ENCODE data around the gene CDC26.
A peak's percentile ranks its signal among the peaks of the same experiment; 100 is the strongest.
"Not testable (repeated sequence)": the region's sequence is repeated elsewhere in the genome, so short reads cannot be mapped to it uniquely, and the experiment has no call there.

The CDC26 gene

DNA sequence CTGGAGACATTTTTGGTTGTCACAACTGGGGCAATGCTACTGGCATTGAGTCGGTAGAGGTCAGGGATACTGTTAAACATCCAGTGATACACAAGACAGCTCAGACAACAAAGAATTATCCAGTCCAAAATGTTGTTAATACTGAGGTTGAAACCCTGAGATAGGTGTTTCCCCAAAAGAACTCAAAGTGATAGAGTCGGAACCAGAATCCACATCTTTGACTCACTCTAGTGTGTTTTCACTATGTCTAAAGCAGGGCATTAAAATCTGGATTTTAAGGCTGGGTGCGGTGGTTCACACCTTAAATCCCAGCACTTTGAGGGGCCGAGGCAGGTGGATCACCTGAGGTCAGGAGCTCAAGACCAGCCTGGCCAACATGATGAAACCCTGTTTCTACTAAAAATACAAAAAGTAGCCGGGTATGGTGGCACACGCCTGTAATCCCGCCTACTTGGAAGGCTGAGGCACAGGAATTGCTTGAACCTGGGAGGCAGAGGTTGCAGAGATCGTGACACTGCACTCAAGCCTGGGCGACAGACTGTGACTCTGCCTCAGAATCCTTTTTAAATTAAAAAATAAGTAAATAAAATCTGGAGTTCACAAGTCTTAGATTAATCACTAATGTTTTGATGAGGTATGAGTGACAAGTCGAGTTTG is 37.0 kb downstream of the CDC26 start:
- no peak overlapping the region for H3K27ac Mint-ChIP-seq
- no peaks in the 10 kb centered on the region for H3K9me3 Mint-ChIP-seq
- peaks cover 7% of the 10 kb centered on the region for H3K4me1 Mint-ChIP-seq (ENCODE audit: low read depth)
- H3K4me3 Mint-ChIP-seq = no peak overlapping the region
- DNase-seq = no peak
- no peaks in the 10 kb centered on the region for H3K27me3 Mint-ChIP-seq
- no peaks in the 10 kb centered on the region for H3K36me3 Mint-ChIP-seq (ENCODE audit: low read depth)

GRCh38 chr9:113237026-113237425 is 38.3 kb downstream of the CDC26 start:
- H3K4me3 Mint-ChIP-seq = no peak overlapping the region
- peaks cover 19% of the 10 kb centered on the region for H3K4me1 Mint-ChIP-seq (ENCODE audit: low read depth)

DNA sequence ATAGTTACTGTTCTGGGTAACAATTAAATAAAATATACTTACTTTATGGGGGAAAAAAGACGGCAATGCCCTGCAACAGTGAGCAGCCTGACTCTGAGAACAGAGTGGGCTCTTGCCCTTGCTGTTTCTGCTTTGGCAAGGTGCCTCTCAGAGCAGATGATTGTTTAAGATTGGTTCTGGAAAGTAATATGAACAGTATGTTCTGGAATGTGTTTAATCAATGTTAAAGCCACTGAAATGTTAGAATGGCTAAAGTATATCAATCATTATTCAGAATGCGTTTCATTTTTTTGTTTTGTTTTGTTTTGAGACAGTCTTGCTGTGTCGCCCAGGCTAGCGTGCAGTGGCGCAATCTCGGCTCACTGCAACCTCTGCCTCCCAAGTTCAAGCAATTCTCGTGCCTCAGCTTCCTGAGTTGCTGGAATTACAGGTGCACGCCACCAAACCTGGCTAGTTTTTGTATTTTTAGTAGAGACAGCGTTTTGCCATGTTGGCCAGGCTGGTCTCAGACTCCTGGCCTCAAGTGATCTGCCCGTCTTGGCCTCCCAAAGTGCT is 39.6 kb downstream of the CDC26 start:
- H3K4me1 Mint-ChIP-seq (ENCODE audit: low read depth) = peaks cover 17% of the 10 kb centered on the region
- not testable (repeated sequence) for H3K27me3 Mint-ChIP-seq; H3K9me3 Mint-ChIP-seq; H3K36me3 Mint-ChIP-seq (ENCODE audit: low read depth); H3K27ac Mint-ChIP-seq; DNase-seq; H3K4me3 Mint-ChIP-seq

More at GRCh38 chr9:113237026-113237425, 38.3 kb downstream of the CDC26 start:
- no peak for DNase-seq
- no peaks in the 10 kb centered on the region for H3K9me3 Mint-ChIP-seq
- no peaks in the 10 kb centered on the region for H3K27me3 Mint-ChIP-seq
- no peak overlapping the region for H3K27ac Mint-ChIP-seq
- no peaks in the 10 kb centered on the region for H3K36me3 Mint-ChIP-seq (ENCODE audit: low read depth)

- no peaks in the 10 kb centered on the region for H3K27me3 Mint-ChIP-seq
- DNase-seq = no peak
- H3K27ac Mint-ChIP-seq = no peak overlapping the region
- H3K4me1 Mint-ChIP-seq (ENCODE audit: low read depth) = peaks cover 28% of the 10 kb centered on the region
- H3K4me3 Mint-ChIP-seq = no peak overlapping the region
- H3K36me3 Mint-ChIP-seq (ENCODE audit: low read depth) = peaks cover 2% of the 10 kb centered on the region
- no peaks in the 10 kb centered on the region for H3K9me3 Mint-ChIP-seq
Measured at GRCh38 chr9:113231701-113232100, 43.7 kb downstream of the CDC26 start.

- no peak for DNase-seq
- H3K9me3 Mint-ChIP-seq = no peaks in the 10 kb centered on the region
- no peak overlapping the region for H3K27ac Mint-ChIP-seq
- H3K36me3 Mint-ChIP-seq (ENCODE audit: low read depth) = peaks cover 9% of the 10 kb centered on the region
- no peak overlapping the region for H3K4me3 Mint-ChIP-seq
- H3K4me1 Mint-ChIP-seq (ENCODE audit: low read depth) = peaks cover 32% of the 10 kb centered on the region
- no peaks in the 10 kb centered on the region for H3K27me3 Mint-ChIP-seq
Measured at GRCh38 chr9:113228130-113228665, 47.2 kb downstream of the CDC26 start.

- Mint-ChIP-seq H3K4me1 (ENCODE audit: low read depth) (peaks cover 33% of the 10 kb centered on the region), H3K27me3 (no peaks in the 10 kb centered on the region), H3K36me3 (ENCODE audit: low read depth) (peaks cover 9% of the 10 kb centered on the region), H3K9me3 (no peaks in the 10 kb centered on the region), H3K27ac (no peak overlapping the region), H3K4me3 (no peak overlapping the region)
- no peak for DNase-seq
Measured at GRCh38 chr9:113227436-113227835, 47.9 kb downstream of the CDC26 start.

DNA sequence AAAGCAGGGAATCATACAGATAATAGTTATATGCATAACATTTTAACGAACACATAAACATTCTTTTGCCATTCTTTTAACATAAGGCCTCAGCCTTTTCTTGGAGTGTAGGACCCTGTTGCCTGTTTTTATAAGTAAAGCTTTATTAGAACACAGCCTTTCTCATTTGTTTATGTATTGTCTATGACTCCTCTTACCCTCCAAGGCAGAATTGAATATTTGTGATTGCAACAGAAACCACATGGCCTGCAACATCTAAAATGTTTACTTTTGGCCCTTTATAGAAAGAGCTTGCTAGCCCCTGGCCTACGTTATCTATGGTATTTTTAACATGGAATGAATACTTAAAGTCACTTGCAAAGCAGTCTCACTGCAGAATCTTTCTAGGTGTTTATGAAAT is 51.4 kb downstream of the CDC26 start:
- peaks cover 46% of the 10 kb centered on the region for H3K4me1 Mint-ChIP-seq (ENCODE audit: low read depth)
- no peak overlapping the region for H3K4me3 Mint-ChIP-seq
- DNase-seq = no peak
- H3K36me3 Mint-ChIP-seq (ENCODE audit: low read depth) = peaks cover 30% of the 10 kb centered on the region
- no peaks in the 10 kb centered on the region for H3K27me3 Mint-ChIP-seq
- H3K27ac Mint-ChIP-seq = no peak overlapping the region
- H3K9me3 Mint-ChIP-seq = no peaks in the 10 kb centered on the region

- H3K36me3 Mint-ChIP-seq (ENCODE audit: low read depth) = peaks cover 41% of the 10 kb centered on the region
- no peak for DNase-seq
- H3K27me3 Mint-ChIP-seq = no peaks in the 10 kb centered on the region
- no peaks in the 10 kb centered on the region for H3K9me3 Mint-ChIP-seq
- peak overlapping the region; percentile 97 for H3K4me3 Mint-ChIP-seq
- peak overlapping the region; percentile 98 for H3K27ac Mint-ChIP-seq
- H3K4me1 Mint-ChIP-seq (ENCODE audit: low read depth) = peaks cover 50% of the 10 kb centered on the region
Measured at GRCh38 chr9:113222482-113222841, 52.9 kb downstream of the CDC26 start.

DNA sequence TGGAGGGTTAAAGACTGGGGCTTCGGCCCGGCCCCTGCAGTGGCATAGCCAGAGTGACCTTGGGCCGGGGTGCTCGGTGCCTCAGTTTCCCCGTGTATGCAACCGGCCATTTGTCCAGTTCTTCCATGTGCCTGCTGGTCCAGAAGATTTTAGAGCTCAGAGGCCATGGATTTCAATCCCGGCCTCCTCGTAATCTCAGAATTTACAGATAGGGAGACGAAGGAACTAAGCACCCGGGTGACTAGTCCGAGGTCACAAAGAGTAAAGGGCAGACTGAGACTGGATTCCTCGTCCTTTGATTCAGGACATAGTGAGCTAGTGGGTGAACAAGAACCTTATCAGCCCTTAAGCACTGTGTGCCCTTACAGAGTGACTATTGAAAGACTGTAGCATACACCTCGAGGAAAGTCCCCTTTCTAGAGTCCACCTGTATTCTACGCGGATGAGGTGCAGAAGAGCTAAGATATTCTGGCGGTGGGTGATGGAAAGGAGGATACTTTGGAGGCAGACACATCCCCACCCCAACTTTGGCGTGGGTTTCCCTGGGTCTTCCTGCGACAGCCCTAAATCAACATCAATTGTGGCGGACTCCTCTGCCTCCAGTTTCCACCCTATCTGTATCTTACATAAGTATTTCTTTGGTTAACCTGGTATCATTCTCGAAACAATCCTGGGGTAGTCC is 53.4 kb downstream of the CDC26 start:
- H3K4me1 Mint-ChIP-seq (ENCODE audit: low read depth) = peaks cover 52% of the 10 kb centered on the region
- no peaks in the 10 kb centered on the region for H3K9me3 Mint-ChIP-seq
- peak overlapping the region; percentile 97 for H3K4me3 Mint-ChIP-seq
- DNase-seq = no peak
- H3K36me3 Mint-ChIP-seq (ENCODE audit: low read depth) = peaks cover 41% of the 10 kb centered on the region
- H3K27me3 Mint-ChIP-seq = no peaks in the 10 kb centered on the region
- peak overlapping the region; percentile 98 for H3K27ac Mint-ChIP-seq

DNA sequence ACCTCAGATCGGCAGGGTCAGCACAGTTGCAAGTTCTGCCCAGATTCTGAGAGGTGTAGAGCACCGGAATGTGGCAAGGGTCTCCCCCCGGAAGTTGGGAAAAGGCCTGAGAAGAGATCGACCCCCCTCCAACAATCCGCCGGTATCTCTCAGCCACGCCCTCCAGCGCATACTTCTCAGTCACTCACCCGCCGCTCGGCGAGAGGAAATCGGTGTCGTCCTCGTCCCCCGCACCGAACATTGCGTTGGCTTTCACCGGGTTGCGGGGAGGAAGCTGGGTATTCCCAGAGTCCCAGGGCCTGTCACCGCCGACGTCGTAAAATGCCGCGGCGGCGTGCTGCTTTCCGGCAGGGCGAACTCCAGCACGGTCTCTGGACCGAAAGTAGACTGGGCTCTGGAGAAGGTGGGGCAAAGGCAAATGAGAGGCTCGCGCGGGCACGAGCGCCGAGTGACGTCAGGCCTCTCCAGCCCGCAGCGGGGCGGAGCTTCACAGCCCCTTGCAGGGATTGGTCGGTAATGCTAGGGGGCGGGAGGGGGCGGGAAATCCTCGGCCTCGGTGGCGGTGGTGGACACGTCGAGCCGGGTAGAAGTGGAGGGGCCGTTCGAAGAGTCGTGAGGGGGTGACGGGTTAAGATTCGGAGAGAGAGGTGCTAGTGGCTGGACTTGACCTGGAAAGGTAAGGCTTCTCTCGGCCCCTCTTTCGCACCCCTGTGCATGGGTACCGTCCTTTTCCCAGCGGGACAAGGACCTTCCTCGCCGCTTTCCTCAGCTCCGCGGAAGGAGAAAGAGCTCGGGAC is 54.2 kb downstream of the CDC26 start, which contains the start of the genes FKBP15 and SLC31A1:
Gene FKBP15, minus strand, starts transcription at position 275 of the 797 bp plus-strand sequence. Its CDS starts 34 bp downstream, at position 241.
Gene SLC31A1, plus strand, starts transcription at position 542 of the 797 bp plus-strand sequence. CDS start 34,605 bp downstream, outside the sequence.
- H3K27ac Mint-ChIP-seq = peak within 1 kb of the TSS; percentile 98
- H3K27me3 Mint-ChIP-seq = no peaks in the 10 kb centered on the region
- peak; percentile 98 for DNase-seq
- H3K9me3 Mint-ChIP-seq = no peaks in the 10 kb centered on the region
- peaks cover 46% of the 10 kb centered on the region for H3K36me3 Mint-ChIP-seq (ENCODE audit: low read depth)
- peaks cover 55% of the 10 kb centered on the region for H3K4me1 Mint-ChIP-seq (ENCODE audit: low read depth)
- H3K4me3 Mint-ChIP-seq = peak within 1 kb of the TSS; percentile 97

- peaks cover 53% of the 10 kb centered on the region for H3K36me3 Mint-ChIP-seq (ENCODE audit: low read depth)
- H3K4me1 Mint-ChIP-seq (ENCODE audit: low read depth) = peaks cover 59% of the 10 kb centered on the region
- H3K4me3 Mint-ChIP-seq = peak overlapping the region; percentile 97
- DNase-seq = no peak
- H3K27ac Mint-ChIP-seq = peak overlapping the region; percentile 98
- no peaks in the 10 kb centered on the region for H3K27me3 Mint-ChIP-seq
- no peaks in the 10 kb centered on the region for H3K9me3 Mint-ChIP-seq
Measured at GRCh38 chr9:113220467-113221002, 54.8 kb downstream of the CDC26 start.

- DNase-seq = no peak
- Mint-ChIP-seq H3K9me3 (no peaks in the 10 kb centered on the region), H3K27ac (peak overlapping the region; percentile 98), H3K4me3 (peak overlapping the region; percentile 97), H3K27me3 (no peaks in the 10 kb centered on the region), H3K36me3 (ENCODE audit: low read depth) (peaks cover 54% of the 10 kb centered on the region), H3K4me1 (ENCODE audit: low read depth) (peaks cover 62% of the 10 kb centered on the region)
Measured at GRCh38 chr9:113219969-113220368, 55.4 kb downstream of the CDC26 start.

DNA sequence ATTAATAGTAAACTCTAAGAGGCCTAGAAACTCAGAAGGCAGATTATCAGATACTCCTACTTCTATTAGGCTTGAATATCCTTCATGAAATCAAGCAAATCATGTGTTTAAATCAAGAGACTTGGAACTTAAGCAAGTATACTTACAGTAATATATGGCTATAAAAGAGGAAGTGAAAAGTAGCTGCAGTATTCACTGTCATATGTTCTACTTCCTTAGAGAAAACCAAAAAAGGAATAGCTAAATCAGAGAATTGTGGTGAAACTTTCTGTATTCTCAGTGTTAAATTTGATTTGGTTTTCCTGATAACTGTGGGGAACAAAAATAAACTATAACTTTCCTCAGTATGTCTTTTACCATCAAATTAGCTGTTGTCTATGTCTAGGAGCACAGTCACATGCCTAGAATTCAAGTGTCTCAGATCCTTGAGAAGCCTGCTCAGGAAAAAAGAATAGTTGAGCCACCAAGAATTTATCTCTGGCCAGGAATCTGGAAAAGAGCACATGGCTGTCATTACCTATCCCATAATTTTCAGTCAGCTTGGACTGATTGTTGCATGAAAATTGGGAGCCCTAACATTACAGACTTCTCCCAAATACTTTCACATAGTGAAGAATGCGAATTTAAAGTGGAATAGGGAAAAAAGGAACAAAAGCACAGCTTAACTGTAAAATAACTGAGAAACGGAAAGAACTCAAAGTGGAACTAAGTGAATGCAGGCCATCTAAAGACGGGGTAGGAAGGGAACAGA is 56.0 kb downstream of the CDC26 start:
- Mint-ChIP-seq H3K4me1 (ENCODE audit: low read depth) (peaks cover 67% of the 10 kb centered on the region), H3K36me3 (ENCODE audit: low read depth) (peaks cover 54% of the 10 kb centered on the region), H3K9me3 (no peaks in the 10 kb centered on the region), H3K27me3 (no peaks in the 10 kb centered on the region), H3K27ac (peak overlapping the region; percentile 98), H3K4me3 (peak overlapping the region; percentile 97)
- no peak for DNase-seq

Measured in activated T-cell treated with anti-CD3 and anti-CD28 coated beads, Interleukin-2, amount 50 U/mL, for 24 hours (primary cell).